HG02798 (cell line): ENCODE data around the gene IRGQ.
"Not testable (repeated sequence)": the region's sequence is repeated elsewhere in the genome, so short reads cannot be mapped to it uniquely, and the experiment has no call there.

Experiments used
- ATAC-seq: cut with Tn5 transposase; IDR thresholded peaks from one replicate; pipeline ENCODE4 v1.9.1; 2021; ENCODE audit warnings: mild to moderate bottlenecking; ENCODE audit not compliant: unreplicated experiment, poor library complexity

The IRGQ gene

DNA sequence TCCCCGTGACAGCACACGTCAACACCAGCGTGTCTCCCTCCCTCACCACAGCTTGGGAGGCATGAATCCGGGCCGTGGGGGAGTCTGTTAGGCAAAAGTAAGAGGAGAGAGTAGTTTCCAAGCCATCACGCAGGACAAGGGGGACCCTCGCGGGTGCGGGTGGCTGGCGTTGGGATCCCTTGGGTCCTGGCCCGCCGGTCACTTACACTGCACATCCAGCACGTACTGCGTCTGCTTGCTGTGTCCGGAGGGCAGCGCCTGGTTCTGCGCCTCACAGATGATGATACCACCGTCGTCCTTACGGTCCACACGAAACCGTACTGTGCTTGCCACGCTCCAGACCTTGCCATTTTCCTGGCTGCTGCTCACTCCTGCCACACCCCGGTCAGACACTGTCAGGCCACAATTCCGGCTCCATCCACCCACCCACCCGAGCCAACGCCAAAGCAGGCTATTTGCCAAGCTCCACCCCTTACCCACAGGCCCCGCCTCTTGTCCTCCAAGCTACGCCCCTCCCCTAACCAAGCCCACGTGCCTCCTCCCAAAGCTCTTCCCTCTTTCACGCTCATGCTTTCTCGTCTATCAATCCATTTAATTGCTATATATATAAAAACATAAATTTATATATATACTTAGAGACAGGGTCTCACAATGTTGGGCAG is 30.1 kb upstream of the IRGQ start:
- ATAC-seq = no peak

- no peak for ATAC-seq
Measured at GRCh38 chr19:43624933-43625332, 29.0 kb upstream of the IRGQ start.

- ATAC-seq = no peak
Measured at GRCh38 chr19:43623889-43624670, 28.1 kb upstream of the IRGQ start.

DNA sequence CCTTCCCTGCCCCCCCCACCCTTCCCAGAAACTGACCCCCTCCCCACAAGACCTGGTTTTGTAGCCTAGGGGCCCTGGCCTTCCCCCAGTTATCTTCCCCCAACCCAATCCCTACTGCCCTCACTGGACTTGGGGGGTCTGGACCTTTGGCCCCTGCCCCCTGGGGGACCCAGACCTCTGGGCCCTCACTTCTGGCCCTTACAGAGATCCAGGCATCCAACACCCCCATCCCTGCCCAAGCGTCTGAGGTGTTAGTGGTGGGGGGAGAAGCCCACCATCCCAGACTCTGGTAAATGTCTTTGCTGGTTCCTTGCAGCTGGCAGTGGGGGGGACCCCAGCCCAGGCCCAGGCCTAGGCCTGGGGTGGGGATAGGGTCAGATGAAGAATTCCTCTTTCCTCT is 27.0 kb upstream of the IRGQ start:
- no peak for ATAC-seq

- ATAC-seq = no peak
Measured at GRCh38 chr19:43622070-43622469, 26.1 kb upstream of the IRGQ start.

DNA sequence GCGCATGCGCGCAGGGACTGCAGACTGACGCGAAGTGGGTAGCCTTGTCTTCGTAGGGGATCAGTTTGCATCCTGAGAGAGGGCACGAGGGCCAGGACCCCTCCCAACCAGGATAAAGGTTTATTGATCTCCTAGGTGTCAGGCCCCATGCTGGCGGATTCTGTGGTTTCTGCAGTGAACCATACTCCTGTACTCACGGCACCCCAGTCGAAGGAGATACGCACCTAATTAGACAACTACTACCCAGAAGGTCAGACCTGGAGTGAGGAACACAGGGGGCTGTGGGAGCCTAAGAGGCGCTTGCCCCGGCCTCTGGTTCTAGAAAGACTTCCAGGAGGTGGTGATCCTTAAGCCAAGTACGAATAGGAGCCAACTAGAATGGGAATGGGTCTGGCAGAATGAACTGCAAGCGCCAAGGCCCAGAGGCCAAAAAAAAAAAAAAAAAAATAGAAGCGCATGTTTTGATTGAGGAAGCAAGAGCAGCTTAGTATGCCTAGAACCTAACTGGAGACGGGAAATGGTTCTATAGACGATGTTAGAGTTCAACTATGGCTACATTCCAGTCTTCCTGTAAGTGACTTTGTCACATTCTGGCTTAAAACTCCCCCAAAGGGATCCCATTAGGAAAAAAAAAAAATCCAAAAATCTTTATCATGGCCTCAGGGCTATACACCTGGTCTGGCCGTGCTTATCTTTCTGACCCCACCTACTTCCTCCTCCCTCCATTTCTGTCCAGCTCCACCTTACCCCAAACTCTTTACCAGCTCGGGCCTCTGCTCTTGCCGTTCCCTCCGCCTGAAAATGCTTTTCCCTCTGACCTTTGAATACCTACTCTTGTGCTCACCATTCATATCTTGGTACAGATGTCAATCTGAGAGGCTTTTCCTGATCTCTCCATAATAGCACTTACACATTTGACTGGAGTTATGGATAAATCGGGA is 24.4 kb upstream of the IRGQ start:
- ATAC-seq = no peak

DNA sequence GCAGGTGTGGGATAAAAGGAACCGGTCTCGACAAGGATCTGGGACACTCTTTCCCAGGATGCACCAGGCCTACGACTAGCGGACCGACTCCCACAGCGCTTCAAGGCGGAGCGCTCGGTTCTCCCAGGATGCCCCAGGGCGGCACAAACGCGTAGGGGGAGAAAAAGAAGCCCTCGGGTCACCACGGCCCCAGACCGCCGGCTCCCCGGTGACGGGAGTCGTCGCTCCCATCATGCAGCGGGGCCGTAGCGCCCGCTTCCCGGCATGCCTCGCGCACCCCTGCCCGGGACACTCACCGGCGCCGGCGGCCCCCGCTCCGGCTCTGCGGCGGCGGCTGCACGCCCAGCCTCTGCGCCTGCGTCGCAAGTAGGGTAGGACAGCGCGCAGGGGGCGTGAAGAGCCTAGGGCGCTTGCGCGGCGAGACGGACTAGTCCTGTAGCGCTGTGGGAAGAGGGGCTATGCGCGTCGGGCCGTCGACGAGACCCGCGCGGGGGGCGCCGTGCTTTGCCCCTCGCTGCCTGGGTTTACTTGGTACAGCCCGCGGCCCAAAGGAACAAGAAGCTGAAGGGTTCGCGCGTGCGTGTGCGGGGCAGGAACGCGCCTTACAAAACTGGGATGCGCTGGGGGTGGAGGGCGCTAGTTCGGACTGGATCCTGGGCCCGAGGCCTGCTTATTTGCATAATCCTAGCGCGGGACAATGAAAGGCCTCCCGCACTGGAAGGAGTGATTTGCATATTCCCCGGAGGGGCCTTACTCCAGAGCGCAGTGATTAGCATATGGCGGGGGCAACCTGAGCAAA is 23.5 kb upstream of the IRGQ start, which contains the start of gene ZNF428:
Gene ZNF428 (minus strand): TSS at position 368 of the 799 bp plus-strand sequence. CDS start 5,325 bp downstream, outside the sequence.
- ATAC-seq = peak; percentile 89

DNA sequence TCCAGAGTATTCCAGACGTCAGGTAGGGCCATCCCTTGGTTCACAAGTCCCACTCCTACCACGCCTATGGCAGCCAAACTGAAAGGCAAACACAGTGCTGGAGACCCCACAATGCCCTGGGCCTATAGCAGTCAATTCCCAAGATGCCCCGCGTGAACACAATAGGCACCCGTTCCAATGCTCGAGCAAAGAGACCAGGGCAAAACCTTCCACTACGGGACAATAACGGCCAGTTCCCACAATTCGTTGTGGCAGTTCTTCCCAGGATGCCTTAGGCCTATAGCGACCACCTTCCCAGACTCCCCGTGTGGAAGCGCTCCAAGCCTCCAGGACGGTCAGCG is 23.0 kb upstream of the IRGQ start:
- ATAC-seq = peak; percentile 11

GRCh38 chr19:43616954-43617353 is 21.0 kb upstream of the IRGQ start:
- ATAC-seq = no peak

GRCh38 chr19:43616306-43616705 is 20.4 kb upstream of the IRGQ start:
- ATAC-seq = no peak

- no peak for ATAC-seq
Measured at GRCh38 chr19:43612374-43612773, 16.4 kb upstream of the IRGQ start.

- ATAC-seq = no peak
Measured at GRCh38 chr19:43611788-43612187, 15.9 kb upstream of the IRGQ start, which contains the start of gene SRRM5. TSS of gene SRRM5 (plus strand) at chr19:43612088. CDS start at chr19:43612122, 34 bp downstream.

DNA sequence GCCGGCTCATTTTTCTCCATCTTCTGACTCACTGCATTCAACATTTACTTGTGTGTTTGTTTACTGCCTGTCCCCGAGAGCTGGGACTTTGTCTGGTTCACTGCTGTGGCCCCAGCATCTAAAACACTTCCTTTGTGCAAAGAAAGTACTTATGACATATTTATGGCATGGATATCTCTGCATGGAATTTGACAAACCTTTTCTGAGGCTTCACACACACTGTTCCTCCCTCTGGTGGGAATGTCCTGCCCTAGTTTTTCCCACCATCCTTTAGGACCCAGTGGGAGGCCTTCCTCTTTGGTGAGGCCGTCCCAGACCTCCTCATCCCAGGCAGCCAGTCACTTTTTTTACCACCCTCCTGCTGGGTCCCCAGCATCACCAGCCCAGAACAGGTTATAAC is 14.6 kb upstream of the IRGQ start:
- no peak for ATAC-seq

- ATAC-seq = no peak
Measured at GRCh38 chr19:43609872-43610271, 13.9 kb upstream of the IRGQ start.

GRCh38 chr19:43607238-43608205 is 11.6 kb upstream of the IRGQ start:
- no peak for ATAC-seq

GRCh38 chr19:43606569-43607229 is 10.8 kb upstream of the IRGQ start:
- ATAC-seq = no peak

GRCh38 chr19:43605875-43606568 is 10.1 kb upstream of the IRGQ start:
- ATAC-seq = no peak

GRCh38 chr19:43600326-43600725 is 4.4 kb upstream of the IRGQ start:
- ATAC-seq = not testable (repeated sequence)
